GM23338 (cell line): ENCODE results near the gene ARL10. TPM values are rescaled to one million over a fixed set of nuclear protein-coding genes. Genes with fewer than 3 reads are reported as not detected.

ENCODE experiments used
- ATAC-seq: fragments of 200-7000 bp; cut with Tn5 transposase; 3 replicates; pipeline ENCODE4 v1.9.1; 2020
- DNase-seq: peaks from one replicate; pipeline ENCODE4 v3.0.0-alpha.2; 2015; ENCODE audit warnings: low spot score
- H2AFZ ChIP-seq: fragments of 200-600 bp; sonication (generic); 2 replicates; pipeline ENCODE4 v1.8.0; 2016; ENCODE audit warnings: antibody characterized with exemption, mild to moderate bottlenecking, moderate library complexity
- H3F3A ChIP-seq: fragments of 200-600 bp; sonication (generic); replicated peaks from 2 replicates; pipeline ENCODE4 v1.8.0; 2017; ENCODE audit warnings: antibody characterized with exemption, mixed run types, low read depth
- H3K27ac ChIP-seq: fragments of 200-600 bp; sonication (generic); 2 replicates; pipeline ENCODE4 v1.6.1; 2016; ENCODE audit warnings: low read depth
- H3K27me3 ChIP-seq: fragments of 200-600 bp; sonication (generic); 2 replicates; pipeline ENCODE4 v1.8.0; 2016; ENCODE audit warnings: mild to moderate bottlenecking, mixed run types, moderate library complexity; ENCODE audit not compliant: insufficient read depth
- H3K36me3 ChIP-seq: fragments of 200-600 bp; sonication (generic); 2 replicates; pipeline ENCODE4 v1.8.0; 2016; ENCODE audit warnings: mild to moderate bottlenecking; ENCODE audit not compliant: insufficient read depth
- H3K4me1 ChIP-seq: fragments of 200-600 bp; sonication (generic); 2 replicates; pipeline ENCODE4 v1.8.0; 2016; ENCODE audit warnings: mild to moderate bottlenecking, moderate library complexity; ENCODE audit not compliant: insufficient read depth
- H3K4me2 ChIP-seq: fragments of 200-600 bp; sonication (generic); 2 replicates; pipeline ENCODE4 v1.7.1; 2017; ENCODE audit warnings: mixed run types
- H3K4me3 ChIP-seq: fragments of 200-600 bp; sonication (generic); 2 replicates; pipeline ENCODE4 v1.6.1; 2016; ENCODE audit warnings: mixed run types
- H3K79me2 ChIP-seq: fragments of 200-600 bp; sonication (generic); replicated peaks from 2 replicates; pipeline ENCODE4 v1.8.0; 2017; ENCODE audit warnings: mild to moderate bottlenecking; ENCODE audit not compliant: insufficient read depth
- H3K9me2 ChIP-seq: fragments of 200-600 bp; sonication (generic); 2 replicates; pipeline ENCODE4 v1.8.0; 2017; ENCODE audit not compliant: insufficient read depth
- H4K20me1 ChIP-seq: fragments of 200-600 bp; sonication (generic); replicated peaks from 2 replicates; pipeline ENCODE4 v1.8.0; 2017; ENCODE audit warnings: mild to moderate bottlenecking; ENCODE audit not compliant: insufficient read depth
- H3K27ac Mint-ChIP-seq: 2 replicates; pipeline ENCODE4 v1.8.0; 2020; ENCODE audit warnings: inconsistent platforms, mild to moderate bottlenecking, moderate library complexity, mixed read lengths
- H3K27me3 Mint-ChIP-seq: 3 replicates; pipeline ENCODE4 v1.8.0; 2022; ENCODE audit warnings: low read depth, mild to moderate bottlenecking, moderate library complexity, mixed read lengths, inconsistent platforms; ENCODE audit not compliant: insufficient read depth, poor library complexity
- H3K36me3 Mint-ChIP-seq: 3 replicates; pipeline ENCODE4 v1.8.0; 2021; ENCODE audit warnings: low read depth, mild to moderate bottlenecking, inconsistent platforms, moderate library complexity, mixed read lengths
- H3K4me1 Mint-ChIP-seq: 3 replicates; pipeline ENCODE4 v1.8.0; 2020; ENCODE audit warnings: mild to moderate bottlenecking, inconsistent platforms, mixed read lengths
- H3K4me3 Mint-ChIP-seq: 3 replicates; pipeline ENCODE4 v1.8.0; 2021; ENCODE audit warnings: moderate library complexity, mild to moderate bottlenecking, inconsistent platforms, mixed read lengths
- H3K9me3 Mint-ChIP-seq: 3 replicates; pipeline ENCODE4 v1.8.0; 2020; ENCODE audit warnings: moderate library complexity, mild to moderate bottlenecking, inconsistent platforms, mixed read lengths
- CREB1 ChIP-seq: fragments of 250-450 bp; sonication (Bioruptor Pico); IDR thresholded peaks from 2 replicates; pipeline ENCODE4 v1.5.0; 2020; ENCODE audit warnings: low read depth, mild to moderate bottlenecking, moderate library complexity
- CTCF ChIP-seq, 2 experiments: fragments of 200-600 bp in 1 of 2; sonication (generic) in 1 of 2; conservative IDR thresholded peaks; 2 replicates each; pipeline versions ENCODE4 v1.5.1 to v1.6.1; 2016 to 2017; ENCODE audit warnings: antibody characterized with exemption in 2 of 2, low read depth in 2 of 2, mild to moderate bottlenecking in 2 of 2, moderate library complexity in 1 of 2
- ETS1 ChIP-seq: IDR thresholded peaks from 2 replicates; pipeline ENCODE4 v1.6.1; 2016; ENCODE audit warnings: antibody characterized with exemption
- EZH2 ChIP-seq: fragments of 200-600 bp; sonication (generic); IDR thresholded peaks from one replicate; pipeline ENCODE4 v1.8.0; 2017; ENCODE audit warnings: antibody characterized with exemption, mild to moderate bottlenecking, low read depth; ENCODE audit not compliant: unreplicated experiment
- EZH2phosphoT487 ChIP-seq: fragments of 200-600 bp; sonication (generic); IDR thresholded peaks from one replicate; pipeline ENCODE4 v1.8.1; 2018; ENCODE audit warnings: antibody characterized with exemption; ENCODE audit not compliant: unreplicated experiment
- JUNB ChIP-seq: IDR thresholded peaks from one replicate; pipeline ENCODE4 v1.6.1; 2016; ENCODE audit warnings: antibody characterized with exemption; ENCODE audit not compliant: unreplicated experiment
- POLR2AphosphoS5 ChIP-seq: IDR thresholded peaks from 2 replicates; pipeline ENCODE4 v1.6.1; 2016; ENCODE audit warnings: antibody characterized with exemption, low read depth
- REST ChIP-seq: IDR thresholded peaks from one replicate; pipeline ENCODE4 v1.6.1; 2018; ENCODE audit warnings: antibody characterized with exemption; ENCODE audit not compliant: unreplicated experiment
- STAT1 ChIP-seq: IDR thresholded peaks from one replicate; pipeline ENCODE4 v1.6.1; 2016; ENCODE audit warnings: antibody characterized with exemption; ENCODE audit not compliant: unreplicated experiment
- ZNF114 ChIP-seq: fragments of 250-450 bp; sonication (Bioruptor Pico); IDR thresholded peaks from 2 replicates; pipeline ENCODE4 v1.5.0; 2020; ENCODE audit warnings: mild to moderate bottlenecking, moderate library complexity
- ZNF331 ChIP-seq: fragments of 250-450 bp; sonication (Bioruptor Pico); IDR thresholded peaks from 2 replicates; pipeline ENCODE4 v1.5.0; 2020; ENCODE audit warnings: low read depth, mild to moderate bottlenecking, moderate library complexity
- polyA plus RNA-seq: library from polyadenylated mRNA; unstranded; fragments of >200 nt; fragmentation: Nextera tagmentation; extraction: Ambion mirVana; gene quantifications from 2 replicates; pipeline ENCODE4 v1.2.1, GENCODE V29; 2016
- total RNA-seq: library from RNA; depleted of rRNA; stranded (reverse); fragments of >200 nt; shearing (Covaris generic); gene quantifications from 2 replicates; pipeline ENCODE4 v1.2.3, GENCODE V29; 2014

The ARL10 gene
- total and polyA plus RNA-seq, 2 experiments from 2014 or later, result 2.5 to 7.9 TPM

- no peak for ATAC-seq
- Mint-ChIP-seq H3K9me3 (no peaks in the 10 kb centered on the region; the same call in 2 of the 3 replicates), H3K4me1 (peaks cover 16% of the 10 kb centered on the region), H3K27ac (no peak overlapping the region), H3K36me3 (peaks cover 72% of the 10 kb centered on the region), H3K4me3 (no peak overlapping the region), H3K27me3 (peaks cover 14% of the 10 kb centered on the region)
- H3K4me1 ChIP-seq, result peaks cover 9% of the 10 kb centered on the region; the same call in 1 of the 2 replicates
- H3K27me3 ChIP-seq, result no peaks in the 10 kb centered on the region
- no peak overlapping the region for H3K27ac ChIP-seq
- no peaks in the 10 kb centered on the region for H3K9me2 ChIP-seq
- peaks cover 33% of the 10 kb centered on the region for H3K79me2 ChIP-seq
- peaks cover 18% of the 10 kb centered on the region; the same call in 1 of the 2 replicates for H3F3A ChIP-seq
- no peak overlapping the region for H3K4me3 ChIP-seq
- no peak overlapping the region for H3K4me2 ChIP-seq
- no peak overlapping the region for H2AFZ ChIP-seq
- H4K20me1 ChIP-seq, result peaks cover 21% of the 10 kb centered on the region
- TF ChIP-seq CREB1, result no peak
- TF ChIP-seq JUNB, result no peak
- no peak for DNase-seq
- peaks cover 27% of the 10 kb centered on the region for H3K36me3 ChIP-seq
These were observed 19.7 kb downstream of the ARL10 start for GRCh38 chr5:176384991-176385390.

- DNase-seq, result no peak
- Mint-ChIP-seq H3K27me3 (peaks cover 17% of the 10 kb centered on the region), H3K36me3 (peaks cover 71% of the 10 kb centered on the region), H3K4me3 (peak overlapping the region; percentile 99), H3K9me3 (no peaks in the 10 kb centered on the region; the same call in 2 of the 3 replicates), H3K27ac (no peak overlapping the region), H3K4me1 (peaks cover 16% of the 10 kb centered on the region)
- H3K27ac ChIP-seq, result no peak overlapping the region
- peaks cover 33% of the 10 kb centered on the region for H3K79me2 ChIP-seq
- ATAC-seq, result no peak
- peak overlapping the region; percentile 67 for H3K4me3 ChIP-seq
- H3K4me2 ChIP-seq, result no peak overlapping the region
- no peaks in the 10 kb centered on the region for H3K27me3 ChIP-seq
- peaks cover 9% of the 10 kb centered on the region; the same call in 1 of the 2 replicates for H3K4me1 ChIP-seq
- peaks cover 21% of the 10 kb centered on the region for H4K20me1 ChIP-seq
- H3K9me2 ChIP-seq, result no peaks in the 10 kb centered on the region
- H3F3A ChIP-seq, result peaks cover 18% of the 10 kb centered on the region; the same call in 1 of the 2 replicates
- no peak overlapping the region for H2AFZ ChIP-seq
- peaks cover 27% of the 10 kb centered on the region for H3K36me3 ChIP-seq
- no peak for TF ChIP-seq ZNF114 (CRISPR knock-in tag)
- TF ChIP-seq STAT1, result no peak
- TF ChIP-seq EZH2phosphoT487, result no peak
- no peak for TF ChIP-seq POLR2AphosphoS5
- no peak for TF ChIP-seq ZNF331 (CRISPR knock-in tag)
- no peak for TF ChIP-seq REST
- TF ChIP-seq CTCF (conservative IDR thresholded peaks at IDR 0.05; ENCODE audit: low read depth in 2 of 2), result no peak
- TF ChIP-seq CREB1, result no peak
- TF ChIP-seq JUNB, result no peak
- TF ChIP-seq EZH2, result no peak
- TF ChIP-seq ETS1, result no peak
These were observed 21.2 kb downstream of the ARL10 start for GRCh38 chr5:176386491-176386890.
